ENCODE results near the gene WWP2.

The WWP2 gene

GRCh38 chr16:69893106-69893505, 131.0 kb downstream of the WWP2 start:
- no peak for DNase-seq

DNA sequence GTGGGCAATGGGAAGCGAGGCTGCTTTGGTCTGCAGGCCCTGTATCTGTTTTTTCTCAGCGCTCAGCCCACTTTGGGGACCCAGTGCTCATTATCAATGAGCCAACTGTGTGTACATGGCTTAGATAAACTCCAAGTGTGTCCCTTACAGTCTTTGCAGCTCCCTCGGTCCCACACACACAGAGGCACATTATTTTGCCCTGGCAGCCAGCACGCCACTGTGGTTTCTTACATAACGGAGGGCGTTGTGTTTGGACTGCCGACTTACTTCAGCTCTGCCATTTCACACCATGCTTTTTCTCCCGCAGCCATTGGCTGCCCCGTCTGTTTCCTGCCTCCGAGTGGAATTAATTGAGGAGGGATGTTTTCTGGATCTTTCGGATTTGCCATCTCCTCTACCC, 132.5 kb downstream of the WWP2 start:
- DNase-seq = no peak

DNA sequence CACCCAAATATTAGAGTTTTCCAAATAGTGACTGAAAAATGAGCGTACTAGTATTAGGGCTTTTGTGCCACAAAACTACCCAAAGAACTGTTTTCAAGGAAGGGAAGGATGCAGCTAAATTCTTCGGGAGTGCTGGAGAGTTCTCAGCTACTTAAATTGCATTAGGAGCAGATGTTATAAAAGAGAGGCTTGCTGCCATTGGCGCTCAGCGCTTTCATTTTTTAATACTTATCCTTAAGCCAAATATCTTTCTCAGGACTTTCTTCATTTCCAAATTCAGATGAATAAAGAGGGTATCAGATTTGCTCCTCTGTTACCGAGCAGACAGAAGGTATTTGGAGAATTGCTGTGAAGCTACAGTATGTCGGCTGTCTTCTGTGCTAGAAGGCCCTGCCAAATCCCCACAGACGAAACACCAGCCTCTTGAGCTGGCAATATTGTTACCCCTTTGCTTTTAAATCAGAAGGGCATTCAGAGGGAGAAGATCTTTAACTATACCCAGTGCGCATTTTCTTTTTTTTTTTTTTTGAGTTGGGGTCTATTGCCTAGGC, 141.8 kb downstream of the WWP2 start:
- DNase-seq = no peak

GRCh38 chr16:69904495-69905170, 142.5 kb downstream of the WWP2 start:
- no peak for DNase-seq

DNA sequence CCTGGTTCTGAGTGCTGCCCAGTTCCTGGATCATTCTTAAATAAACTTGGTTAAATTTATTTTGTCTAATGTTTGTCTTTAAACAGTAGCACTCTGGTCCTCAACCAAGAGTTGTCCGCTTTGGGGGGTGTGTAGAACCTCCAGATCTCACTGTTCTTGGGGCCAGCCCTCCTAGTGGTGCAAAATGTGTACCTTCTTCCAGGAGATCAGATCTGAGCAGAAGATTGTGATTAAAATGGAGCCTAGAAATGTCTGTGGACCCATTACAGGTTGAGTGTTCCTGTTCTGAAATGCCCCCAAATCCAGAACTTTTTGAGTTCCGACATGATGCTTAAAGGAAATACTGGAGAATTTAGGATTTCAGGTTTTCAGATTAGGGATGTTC, 143.0 kb downstream of the WWP2 start:
- no peak for DNase-seq

DNA sequence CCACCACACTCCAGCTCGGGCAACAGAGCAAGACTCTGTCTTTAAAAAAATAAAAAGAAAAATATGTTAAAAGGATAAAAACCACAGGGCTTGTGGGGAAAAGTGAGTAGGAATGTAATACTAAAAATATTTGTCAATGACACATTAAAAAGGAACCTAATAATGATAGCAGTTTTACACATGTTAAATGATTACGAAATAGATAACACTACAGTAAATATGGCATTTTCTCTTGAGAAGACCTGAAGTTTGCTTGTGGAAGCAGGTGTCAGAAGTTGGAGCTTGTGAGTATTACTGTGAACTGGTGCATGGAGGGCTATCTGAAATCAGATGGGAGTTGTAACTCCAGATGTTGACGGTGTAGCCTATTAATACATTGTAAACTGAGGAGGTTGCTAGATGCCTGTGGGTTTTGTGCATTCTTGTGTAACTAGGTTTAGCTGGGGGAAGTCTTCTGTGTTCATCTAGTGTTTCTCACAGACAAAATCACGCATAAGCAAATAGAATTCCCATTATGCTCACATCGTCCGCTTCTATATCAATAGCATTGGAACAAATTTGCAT, 144.8 kb downstream of the WWP2 start:
- DNase-seq = no peak

DNA sequence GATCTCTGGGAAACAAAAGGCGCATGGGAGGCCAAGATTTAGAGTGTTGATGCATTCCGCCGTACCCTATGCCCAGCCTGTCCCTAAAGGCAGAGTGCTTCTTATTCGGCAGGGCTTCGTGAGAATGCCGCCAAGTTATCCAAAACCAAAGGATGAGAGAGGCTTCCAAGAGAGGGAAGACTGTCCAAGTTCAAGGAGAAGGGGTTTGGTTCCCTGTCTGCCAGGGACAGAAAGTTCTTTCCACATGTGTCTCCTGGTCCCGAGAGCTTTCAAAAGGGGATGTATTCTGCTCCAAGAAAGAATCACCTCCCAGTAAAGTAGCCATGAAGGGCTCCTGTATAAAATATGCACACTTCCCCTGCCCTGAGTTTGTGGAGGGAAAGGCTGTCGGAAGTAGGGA, 146.9 kb downstream of the WWP2 start:
- DNase-seq = no peak

DNA sequence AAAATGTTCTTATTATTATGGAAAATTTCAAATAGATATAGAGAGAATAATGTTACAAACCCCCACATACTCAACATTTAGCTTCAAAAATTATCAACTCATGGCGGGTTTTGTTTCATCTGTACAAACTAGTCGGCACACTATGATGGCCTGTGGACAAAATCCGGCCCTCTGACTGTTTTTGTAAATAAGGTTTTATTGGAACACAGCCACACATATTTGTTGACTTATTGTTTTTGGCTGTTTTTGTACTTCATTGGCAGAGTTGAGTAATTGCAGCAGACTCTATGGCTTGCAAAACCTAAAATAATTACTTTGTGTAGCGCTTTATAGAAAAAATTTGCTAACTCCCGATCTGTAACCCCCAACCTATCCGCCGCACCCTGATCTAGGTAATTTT, 147.6 kb downstream of the WWP2 start:
- DNase-seq = no peak

- no peak for DNase-seq
Measured at GRCh38 chr16:69910964-69911363, 148.8 kb downstream of the WWP2 start.

- DNase-seq = no peak
Measured at GRCh38 chr16:69916462-69916861, 154.3 kb downstream of the WWP2 start.

GRCh38 chr16:69917311-69917710, 155.2 kb downstream of the WWP2 start:
- DNase-seq = no peak

DNA sequence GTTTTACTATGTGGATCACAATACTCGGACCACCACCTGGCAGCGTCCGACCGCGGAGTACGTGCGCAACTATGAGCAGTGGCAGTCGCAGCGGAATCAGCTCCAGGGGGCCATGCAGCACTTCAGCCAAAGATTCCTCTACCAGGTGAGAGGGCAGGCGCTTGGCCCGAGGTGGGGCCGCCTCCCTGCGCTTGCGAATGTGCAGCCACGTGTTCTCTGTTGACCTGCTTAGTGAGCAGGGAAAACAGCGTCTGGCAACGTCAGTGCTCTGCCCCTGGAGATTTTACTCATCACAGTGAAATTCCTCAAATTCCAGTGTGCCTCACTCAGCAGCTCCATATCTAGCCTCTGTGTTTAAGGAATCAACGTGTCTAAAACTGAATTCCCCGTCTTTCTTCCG, 155.6 kb downstream of the WWP2 start:
- no peak for DNase-seq

GRCh38 chr16:69918241-69918640, 156.1 kb downstream of the WWP2 start:
- no peak for DNase-seq

DNA sequence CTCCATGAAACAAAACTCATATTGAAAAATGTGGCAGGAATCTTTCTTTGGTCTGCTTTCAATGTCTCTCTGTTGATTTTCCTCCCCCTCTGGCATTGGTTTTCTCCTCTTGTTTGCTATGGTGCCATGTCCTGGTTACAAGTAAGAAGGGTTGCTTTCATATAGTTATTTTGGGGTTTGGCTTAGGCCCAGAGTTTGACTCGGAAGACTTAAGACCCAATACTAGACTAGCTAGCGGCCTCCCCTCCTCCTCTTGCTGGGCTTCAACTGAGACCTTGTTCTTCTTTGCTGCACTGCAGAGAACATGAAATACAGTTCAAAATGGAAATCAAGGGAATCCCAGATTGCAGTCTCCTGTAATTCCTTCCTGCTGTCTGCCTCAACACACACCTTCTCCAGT, 159.0 kb downstream of the WWP2 start:
- no peak for DNase-seq

GRCh38 chr16:69922200-69922599, 160.1 kb downstream of the WWP2 start:
- no peak for DNase-seq

DNA sequence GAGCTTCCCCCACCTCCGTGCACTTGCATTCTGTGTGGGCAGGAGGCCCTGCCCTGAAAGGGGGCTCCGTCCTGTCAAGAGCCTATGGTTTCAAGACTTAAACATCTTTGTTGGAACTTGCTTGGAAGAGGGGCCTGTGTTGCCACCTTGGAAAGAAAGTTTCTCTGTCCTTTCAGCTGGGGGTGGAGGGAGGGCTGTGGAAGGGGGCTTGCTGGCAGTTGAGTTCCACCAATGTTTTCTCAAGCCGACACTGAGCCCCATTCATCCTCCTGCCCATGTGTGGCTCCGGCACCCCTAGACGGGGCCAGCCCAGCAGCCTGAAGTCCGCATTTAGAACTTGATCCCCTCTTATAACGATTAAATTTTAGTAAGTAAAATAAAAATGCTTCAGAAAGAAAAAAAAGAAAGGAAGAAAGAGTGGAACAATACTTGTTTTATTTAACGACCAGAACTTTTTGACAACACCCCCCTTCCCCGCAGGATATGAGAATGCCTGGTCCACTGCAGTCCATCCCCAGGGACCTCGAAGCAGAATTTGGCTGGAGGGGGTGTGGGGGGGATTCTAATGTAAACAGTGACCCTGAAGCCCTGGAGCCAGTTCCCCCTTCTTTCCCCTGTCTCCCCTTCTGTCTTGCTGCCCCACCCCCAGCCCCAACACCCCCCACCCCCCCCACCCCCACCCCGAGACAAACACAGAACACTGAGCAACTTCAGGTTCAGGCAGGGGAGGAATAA, 162.1 kb downstream of the WWP2 start:
- no peak for DNase-seq

- no peak for DNase-seq
Measured at GRCh38 chr16:69924777-69925191, 162.7 kb downstream of the WWP2 start.

- DNase-seq = no peak
Measured at GRCh38 chr16:69925311-69925710, 163.2 kb downstream of the WWP2 start.

- no peak for DNase-seq
Measured at GRCh38 chr16:69926241-69926640, 164.1 kb downstream of the WWP2 start.

DNA sequence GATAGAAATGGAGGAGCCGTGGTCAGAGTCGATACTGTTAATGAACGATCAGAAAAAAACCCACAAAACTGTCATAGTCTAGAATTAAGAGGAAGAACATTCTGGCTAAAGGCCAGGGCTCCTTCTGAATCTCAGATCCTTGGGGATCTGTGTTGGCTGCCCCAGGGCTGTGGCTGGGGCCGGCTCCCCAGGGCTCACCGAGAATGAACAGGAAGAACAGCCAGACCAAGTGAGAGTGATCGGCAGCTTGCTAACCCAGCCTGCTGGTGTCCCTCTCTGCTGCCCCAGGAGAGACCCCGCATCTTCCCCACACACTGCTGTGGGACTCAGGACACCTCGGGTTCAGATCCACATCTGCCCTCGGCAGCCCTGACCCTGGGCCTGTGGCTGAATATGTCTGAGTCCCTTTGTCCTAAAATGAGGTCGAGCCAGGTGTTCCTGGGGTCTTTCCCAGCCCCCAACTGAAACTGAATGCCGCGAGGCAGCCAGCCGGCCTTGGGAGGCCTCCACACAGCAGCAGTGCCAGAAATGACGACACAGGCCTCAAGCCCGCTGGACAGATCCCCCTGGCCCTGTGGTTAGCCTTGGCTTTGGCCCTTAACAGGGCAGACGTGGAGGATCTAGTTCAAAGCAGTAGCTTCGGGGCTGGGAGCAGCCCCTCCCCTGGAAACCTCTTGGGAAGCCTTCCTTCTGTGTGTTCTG, 165.1 kb downstream of the WWP2 start:
- no peak for DNase-seq

DNA sequence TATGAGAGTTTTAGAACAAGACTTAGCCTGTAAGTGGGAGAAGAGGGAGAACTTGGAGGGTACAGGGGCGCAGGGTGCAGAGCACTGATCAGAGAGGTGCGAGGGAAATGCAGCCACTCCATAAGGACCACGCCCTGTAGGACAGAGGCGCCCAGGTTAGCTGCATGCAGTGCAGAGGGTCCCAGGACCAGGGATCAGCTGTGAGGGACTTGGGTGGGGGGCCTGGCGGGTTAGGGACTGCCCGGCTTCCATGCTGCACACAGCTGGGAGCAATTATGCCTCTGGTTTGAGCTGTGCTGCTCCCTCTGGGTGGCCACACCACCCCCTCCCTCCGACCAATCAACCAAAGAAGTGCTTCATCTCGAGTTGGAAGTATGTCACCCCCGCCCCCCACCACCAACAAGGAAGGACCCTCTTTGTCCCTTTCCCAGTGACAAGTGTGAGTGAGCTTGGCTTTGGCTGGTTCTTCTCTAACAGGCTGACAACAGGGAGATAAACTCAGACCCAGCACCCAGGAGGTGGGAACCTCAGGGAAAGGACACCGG, 166.8 kb downstream of the WWP2 start:
- DNase-seq = no peak

DNA sequence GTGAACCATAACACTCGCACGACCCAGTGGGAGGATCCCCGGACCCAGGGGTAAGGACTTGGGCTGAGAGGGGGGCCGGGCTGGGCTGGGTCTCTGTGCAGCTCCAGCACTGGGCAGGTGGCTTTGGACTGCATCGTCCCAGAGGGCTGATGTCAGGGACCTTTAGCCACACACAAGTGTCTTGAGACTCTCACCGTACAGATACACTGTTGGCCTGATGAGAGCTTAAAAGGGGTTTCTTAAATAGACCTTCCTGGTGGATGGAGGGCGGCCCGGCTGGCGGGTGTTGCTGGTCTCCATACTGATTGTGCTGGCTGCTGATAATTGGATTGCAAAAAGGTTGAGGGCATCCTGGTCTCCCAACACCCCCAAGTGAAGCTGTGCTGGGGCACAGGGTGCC, 167.3 kb downstream of the WWP2 start:
- DNase-seq = no peak

DNA sequence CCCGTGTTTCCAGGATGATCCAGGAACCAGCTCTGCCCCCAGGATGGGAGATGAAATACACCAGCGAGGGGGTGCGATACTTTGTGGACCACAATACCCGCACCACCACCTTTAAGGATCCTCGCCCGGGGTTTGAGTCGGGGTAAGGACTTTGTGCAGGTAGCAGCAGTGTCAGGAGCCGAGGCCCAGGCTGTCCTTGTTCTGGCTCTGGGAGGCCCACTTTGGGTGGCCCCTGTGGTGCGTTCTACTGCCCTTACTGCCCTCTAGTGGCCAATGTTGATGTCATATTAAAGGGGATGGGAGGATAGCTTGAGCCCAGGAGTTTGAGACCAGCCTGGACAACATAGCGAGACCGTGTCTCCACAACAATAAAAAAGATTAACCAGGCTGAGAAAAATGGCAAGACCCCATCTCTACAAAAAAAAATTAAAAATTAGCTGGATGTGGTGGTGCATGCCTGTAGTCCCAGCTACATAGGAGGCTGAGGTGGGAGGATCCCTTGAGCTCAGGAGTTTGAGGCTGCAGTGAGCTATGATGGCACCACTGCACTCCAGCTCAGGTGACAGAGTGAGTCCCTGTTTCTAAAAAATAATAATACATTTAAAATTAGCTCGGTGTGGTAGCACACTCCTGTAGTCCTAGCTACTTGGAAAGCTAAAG, 168.1 kb downstream of the WWP2 start:
- peak; percentile 2 to 59 (median 16) for DNase-seq

Measured in stimulated activated naive CD4-positive, alpha-beta T cell (primary cell).